GM19463 (cell line): Measurements from ENCODE around the gene CCDC51.
"Not testable (repeated sequence)": the region's sequence is repeated elsewhere in the genome, so short reads cannot be mapped to it uniquely, and the experiment has no call there.

ENCODE experiments used
- ATAC-seq: cut with Tn5 transposase; IDR thresholded peaks from one replicate; pipeline ENCODE4 v1.9.1; 2021; ENCODE audit warnings: mild to moderate bottlenecking, moderate library complexity; ENCODE audit not compliant: unreplicated experiment

Gene CCDC51

GRCh38 chr3:48439820-48440589 is at the start of gene CCDC51, which contains the start of gene TMA7:
CCDC51 (minus strand) TSS chr3:48440119; CDS start chr3:48435128, 4,991 bp downstream.
TMA7 (plus strand) TSS chr3:48440257; CDS start chr3:48440297, 40 bp downstream.
- ATAC-seq = peak; percentile 98

GRCh38 chr3:48486952-48487351 is 47.0 kb upstream of the CCDC51 start:
- no peak for ATAC-seq

- not testable (repeated sequence) for ATAC-seq
Measured at GRCh38 chr3:48482822-48483221, 42.9 kb upstream of the CCDC51 start.

- ATAC-seq = not testable (repeated sequence)
Measured at GRCh38 chr3:48480891-48481290, 41.0 kb upstream of the CCDC51 start.

- ATAC-seq = no peak
Measured at GRCh38 chr3:48478626-48479555, 39.0 kb upstream of the CCDC51 start.

GRCh38 chr3:48477959-48478520 is 38.1 kb upstream of the CCDC51 start:
- no peak for ATAC-seq

- ATAC-seq = no peak
Measured at GRCh38 chr3:48476426-48477053, 36.6 kb upstream of the CCDC51 start.

- ATAC-seq = no peak
Measured at GRCh38 chr3:48475188-48475587, 35.3 kb upstream of the CCDC51 start.

- no peak for ATAC-seq
Measured at GRCh38 chr3:48474619-48475018, 34.7 kb upstream of the CCDC51 start.

- ATAC-seq = not testable (repeated sequence)
Measured at GRCh38 chr3:48474031-48474430, 34.1 kb upstream of the CCDC51 start.

GRCh38 chr3:48473617-48473952 is 33.7 kb upstream of the CCDC51 start:
- ATAC-seq = no peak

GRCh38 chr3:48472923-48473616 is 33.2 kb upstream of the CCDC51 start:
- ATAC-seq = peak; percentile 88

GRCh38 chr3:48472673-48472922 is 32.7 kb upstream of the CCDC51 start:
- peak; percentile 3 for ATAC-seq

GRCh38 chr3:48470286-48470685 is 30.4 kb upstream of the CCDC51 start:
- ATAC-seq = no peak

- no peak for ATAC-seq
Measured at GRCh38 chr3:48469046-48469915, 29.4 kb upstream of the CCDC51 start.

- no peak for ATAC-seq
Measured at GRCh38 chr3:48468329-48468731, 28.4 kb upstream of the CCDC51 start.

- ATAC-seq = no peak
Measured at GRCh38 chr3:48467473-48468267, 27.8 kb upstream of the CCDC51 start.

- ATAC-seq = no peak
Measured at GRCh38 chr3:48467110-48467454, 27.2 kb upstream of the CCDC51 start.
